SK-N-SH treated with all-trans-retinoic acid at 6 μM for 48 hours (cell line): ENCODE data around the gene METTL25.
A peak's percentile ranks its signal among the peaks of the same experiment; 100 is the strongest.

ENCODE experiments used
- ATAC-seq: fragments of 200-7000 bp; cut with Tn5 transposase; 3 replicates; pipeline ENCODE4 v1.9.1; 2020; ENCODE audit warnings: mild to moderate bottlenecking, moderate library complexity
- ARNTL ChIP-seq: fragments of 450-650 bp; formaldehyde crosslinking; IDR thresholded peaks from 2 replicates; pipeline ENCODE4 v1.5.0; 2020; ENCODE audit warnings: low read depth, mild to moderate bottlenecking, moderate library complexity, borderline replicate concordance
- BACH2 ChIP-seq: fragments of 250-450 bp; sonication (Bioruptor Pico); IDR thresholded peaks from 2 replicates; pipeline ENCODE4 v1.9.0; 2021; ENCODE audit warnings: mild to moderate bottlenecking, borderline replicate concordance
- CREB5 ChIP-seq: fragments of 250-450 bp; sonication (Bioruptor Pico); IDR thresholded peaks from 2 replicates; pipeline ENCODE4 v1.5.1; 2020; ENCODE audit warnings: low read depth, mild to moderate bottlenecking, moderate library complexity
- CSDC2 ChIP-seq: fragments of 250-450 bp; sonication (Bioruptor Pico); IDR thresholded peaks from 2 replicates; pipeline ENCODE4 v1.5.0; 2020; ENCODE audit warnings: mild to moderate bottlenecking, moderate library complexity
- CSRNP3 ChIP-seq: fragments of 250-450 bp; sonication (Bioruptor Pico); IDR thresholded peaks from 2 replicates; pipeline ENCODE4 v1.5.1; 2021; ENCODE audit warnings: mild to moderate bottlenecking, moderate library complexity
- ESRRG ChIP-seq: fragments of 250-450 bp; sonication (Bioruptor Pico); IDR thresholded peaks from 2 replicates; pipeline ENCODE4 v1.6.1; 2021; ENCODE audit warnings: mild to moderate bottlenecking
- GLIS3 ChIP-seq: fragments of 250-450 bp; sonication (Bioruptor Pico); IDR thresholded peaks from 2 replicates; pipeline ENCODE4 v1.5.0; 2020; ENCODE audit warnings: mild to moderate bottlenecking, moderate library complexity
- ISL1 ChIP-seq: fragments of 250-450 bp; sonication (Bioruptor Pico); IDR thresholded peaks from 2 replicates; pipeline ENCODE4 v2.1.2; 2022; ENCODE audit warnings: mild to moderate bottlenecking, moderate library complexity
- OSR1 ChIP-seq: fragments of 250-450 bp; sonication (Bioruptor Pico); IDR thresholded peaks from 2 replicates; pipeline ENCODE4 v1.8.0; 2022; ENCODE audit warnings: moderate library complexity, mild to moderate bottlenecking, inconsistent platforms
- PATZ1 ChIP-seq: fragments of 250-450 bp; sonication (Bioruptor Pico); IDR thresholded peaks from 2 replicates; pipeline ENCODE4 v1.8.0; 2020; ENCODE audit warnings: mild to moderate bottlenecking, moderate library complexity, borderline replicate concordance
- POU6F1 ChIP-seq: fragments of 250-450 bp; sonication (Bioruptor Pico); IDR thresholded peaks from 2 replicates; pipeline ENCODE4 v1.8.0; 2021; ENCODE audit warnings: low read depth, mild to moderate bottlenecking, moderate library complexity, borderline replicate concordance
- RARB ChIP-seq: fragments of 250-450 bp; sonication (Bioruptor Pico); IDR thresholded peaks from 2 replicates; pipeline ENCODE4 v1.8.0; 2021; ENCODE audit warnings: mild to moderate bottlenecking, moderate library complexity
- SNAI2 ChIP-seq: fragments of 250-450 bp; sonication (Bioruptor Pico); IDR thresholded peaks from 2 replicates; pipeline ENCODE4 v1.5.0; 2020; ENCODE audit warnings: mild to moderate bottlenecking, moderate library complexity
- TCF4 ChIP-seq: fragments of 250-450 bp; sonication (Bioruptor Pico); IDR thresholded peaks from 2 replicates; pipeline ENCODE4 v1.8.0; 2021; ENCODE audit warnings: mild to moderate bottlenecking, moderate library complexity, borderline replicate concordance
- TOX ChIP-seq: fragments of 250-450 bp; sonication (Bioruptor Pico); IDR thresholded peaks from 2 replicates; pipeline ENCODE4 v1.8.0; 2021; ENCODE audit warnings: mild to moderate bottlenecking, moderate library complexity, borderline replicate concordance
- TSHZ2 ChIP-seq: fragments of 250-450 bp; sonication (Bioruptor Pico); IDR thresholded peaks from 2 replicates; pipeline ENCODE4 v1.5.0; 2020; ENCODE audit warnings: mild to moderate bottlenecking, moderate library complexity
- ZC3H10 ChIP-seq: fragments of 250-450 bp; sonication (Bioruptor Pico); IDR thresholded peaks from 2 replicates; pipeline ENCODE4 v1.5.1; 2021; ENCODE audit warnings: mild to moderate bottlenecking, moderate library complexity
- ZFP3 ChIP-seq: fragments of 250-450 bp; sonication (Bioruptor Pico); IDR thresholded peaks from 2 replicates; pipeline ENCODE4 v1.5.0; 2020; ENCODE audit warnings: mild to moderate bottlenecking, moderate library complexity
- ZFP30 ChIP-seq: fragments of 450-650 bp; formaldehyde crosslinking; IDR thresholded peaks from 2 replicates; pipeline ENCODE4 v1.5.0; 2022; ENCODE audit warnings: mild to moderate bottlenecking, moderate library complexity
- ZNF565 ChIP-seq: fragments of 450-650 bp; formaldehyde crosslinking; conservative IDR thresholded peaks from 2 replicates; pipeline ENCODE4 v1.5.0; 2020; ENCODE audit warnings: low read depth, mild to moderate bottlenecking, moderate library complexity
- ZNF70 ChIP-seq: fragments of 450-650 bp; formaldehyde crosslinking; IDR thresholded peaks from 2 replicates; pipeline ENCODE4 v1.5.0; 2020; ENCODE audit warnings: mild to moderate bottlenecking, moderate library complexity
- ZNF8 ChIP-seq: fragments of 450-650 bp; formaldehyde crosslinking; IDR thresholded peaks from 2 replicates; pipeline ENCODE4 v1.5.0; 2020; ENCODE audit warnings: mild to moderate bottlenecking, moderate library complexity

The METTL25 gene

GRCh38 chr12:82414926-82415325, 56.6 kb downstream of the METTL25 start:
- peak; percentile 41; the same call in 1 of the 3 replicates for ATAC-seq
- TF ChIP-seq TCF4 (CRISPR knock-in tag) = no peak
- TF ChIP-seq OSR1 (CRISPR knock-in tag) = no peak
- TF ChIP-seq, all 23 proteins: peak for 0

GRCh38 chr12:82415402-82415801, 57.1 kb downstream of the METTL25 start:
- TF ChIP-seq POU6F1 (CRISPR knock-in tag) = no peak
- TF ChIP-seq TSHZ2 (CRISPR knock-in tag) = no peak
- TF ChIP-seq SNAI2 (CRISPR knock-in tag) = no peak
- TF ChIP-seq ZFP30 (CRISPR knock-in tag) = no peak
- TF ChIP-seq ARNTL (CRISPR knock-in tag) = no peak
- no peak for TF ChIP-seq TCF4 (CRISPR knock-in tag)
- TF ChIP-seq BACH2 = no peak
- no peak for TF ChIP-seq ESRRG (CRISPR knock-in tag)
- no peak for TF ChIP-seq ZNF565
- TF ChIP-seq CSDC2 (CRISPR knock-in tag) = no peak
- TF ChIP-seq, all 23 proteins: peak for 0
- ATAC-seq = peak; percentile 88

- TF ChIP-seq SNAI2 (CRISPR knock-in tag) (no peak), RARB (CRISPR knock-in tag) (no peak), ISL1 (no peak), OSR1 (CRISPR knock-in tag) (no peak), ZNF8 (CRISPR knock-in tag) (no peak), CSRNP3 (CRISPR knock-in tag) (no peak)
- ATAC-seq = peak; percentile 71
Measured at GRCh38 chr12:82425241-82425640, 66.9 kb downstream of the METTL25 start.

- ATAC-seq = no peak
- TF ChIP-seq PATZ1 (CRISPR knock-in tag) (no peak), GLIS3 (CRISPR knock-in tag) (no peak), CREB5 (CRISPR knock-in tag) (no peak), TOX (CRISPR knock-in tag) (no peak), TSHZ2 (CRISPR knock-in tag) (no peak), ZNF70 (no peak), ISL1 (no peak), CSDC2 (CRISPR knock-in tag) (no peak), ZNF8 (CRISPR knock-in tag) (no peak), TCF4 (CRISPR knock-in tag) (no peak), ZFP3 (no peak), BACH2 (no peak), RARB (CRISPR knock-in tag) (no peak), ZC3H10 (no peak), ESRRG (CRISPR knock-in tag) (no peak), CSRNP3 (CRISPR knock-in tag) (no peak)
- TF ChIP-seq, all 23 proteins: peak for 0
Measured at GRCh38 chr12:82426081-82426480, 67.8 kb downstream of the METTL25 start.
